Osteocyte (in vitro differentiated cells): ENCODE data around the gene EXOC3. TPM values are rescaled to one million over a fixed set of nuclear protein-coding genes. Genes with fewer than 3 reads are reported as not detected.

Experiments
- DNase-seq: peaks from one replicate; pipeline ENCODE4 v3.0.0; 2021; ENCODE audit warnings: mixed read lengths; ENCODE audit not compliant: unreplicated experiment; ENCODE audit errors: extremely low spot score
- H3K27ac Mint-ChIP-seq: one replicate; pipeline ENCODE4 v1.8.0; 2021; ENCODE audit warnings: mild to moderate bottlenecking, mixed read lengths; ENCODE audit not compliant: unreplicated experiment
- H3K27me3 Mint-ChIP-seq: one replicate; pipeline ENCODE4 v1.8.0; 2021; ENCODE audit warnings: mixed read lengths; ENCODE audit not compliant: unreplicated experiment
- H3K36me3 Mint-ChIP-seq: one replicate; pipeline ENCODE4 v1.8.0; 2021; ENCODE audit warnings: mixed read lengths; ENCODE audit not compliant: unreplicated experiment
- H3K4me1 Mint-ChIP-seq: one replicate; pipeline ENCODE4 v1.8.0; 2021; ENCODE audit warnings: mixed read lengths; ENCODE audit not compliant: unreplicated experiment
- H3K4me3 Mint-ChIP-seq: one replicate; pipeline ENCODE4 v1.8.0; 2021; ENCODE audit warnings: mild to moderate bottlenecking, moderate library complexity, mixed read lengths; ENCODE audit not compliant: unreplicated experiment
- H3K9me3 Mint-ChIP-seq: one replicate; pipeline ENCODE4 v1.8.0; 2021; ENCODE audit warnings: mixed read lengths; ENCODE audit not compliant: unreplicated experiment
- CTCF ChIP-seq: fragments of 200-600 bp; sonication (generic); IDR thresholded peaks from 2 replicates; pipeline ENCODE4 v1.5.0; 2021; ENCODE audit warnings: antibody characterized with exemption, mild to moderate bottlenecking, moderate library complexity
- total RNA-seq: library from RNA; stranded (reverse); gene quantifications from 2 replicates; pipeline ENCODE4 v1.2.1, GENCODE V29; 2021

EXOC3 gene
- total RNA-seq, 1 donor from 2014 or later = 81.4 TPM

- no peak overlapping the region for H3K27ac Mint-ChIP-seq
- no peaks in the 10 kb centered on the region for H3K36me3 Mint-ChIP-seq
- H3K4me1 Mint-ChIP-seq = peaks cover 3% of the 10 kb centered on the region
- no peak for DNase-seq
- no peaks in the 10 kb centered on the region for H3K9me3 Mint-ChIP-seq
- H3K4me3 Mint-ChIP-seq = no peak overlapping the region
- no peak for TF ChIP-seq CTCF
- H3K27me3 Mint-ChIP-seq = no peaks in the 10 kb centered on the region
Measured at GRCh38 chr5:478982-479535, 36.1 kb downstream of the EXOC3 start.

- Mint-ChIP-seq H3K4me3 (no peak overlapping the region), H3K27ac (no peak overlapping the region), H3K4me1 (peaks cover 1% of the 10 kb centered on the region), H3K9me3 (no peaks in the 10 kb centered on the region), H3K36me3 (no peaks in the 10 kb centered on the region), H3K27me3 (no peaks in the 10 kb centered on the region)
- DNase-seq = no peak
- TF ChIP-seq CTCF = no peak
Measured at GRCh38 chr5:479566-480319, 36.8 kb downstream of the EXOC3 start.

GRCh38 chr5:481347-481746, 38.4 kb downstream of the EXOC3 start:
- no peaks in the 10 kb centered on the region for H3K36me3 Mint-ChIP-seq
- DNase-seq = no peak
- H3K4me3 Mint-ChIP-seq = no peak overlapping the region
- no peak for TF ChIP-seq CTCF
- no peaks in the 10 kb centered on the region for H3K4me1 Mint-ChIP-seq
- H3K27ac Mint-ChIP-seq = no peak overlapping the region
- no peaks in the 10 kb centered on the region for H3K9me3 Mint-ChIP-seq
- no peaks in the 10 kb centered on the region for H3K27me3 Mint-ChIP-seq

- no peaks in the 10 kb centered on the region for H3K9me3 Mint-ChIP-seq
- no peaks in the 10 kb centered on the region for H3K4me1 Mint-ChIP-seq
- no peak overlapping the region for H3K4me3 Mint-ChIP-seq
- H3K27ac Mint-ChIP-seq = no peak overlapping the region
- H3K36me3 Mint-ChIP-seq = no peaks in the 10 kb centered on the region
- TF ChIP-seq CTCF = no peak
- no peak for DNase-seq
- no peaks in the 10 kb centered on the region for H3K27me3 Mint-ChIP-seq
Measured at GRCh38 chr5:482021-482420, 39.0 kb downstream of the EXOC3 start.

GRCh38 chr5:482506-482905, 39.5 kb downstream of the EXOC3 start:
- no peaks in the 10 kb centered on the region for H3K27me3 Mint-ChIP-seq
- H3K36me3 Mint-ChIP-seq = no peaks in the 10 kb centered on the region
- no peak overlapping the region for H3K27ac Mint-ChIP-seq
- DNase-seq = no peak
- no peaks in the 10 kb centered on the region for H3K4me1 Mint-ChIP-seq
- no peak overlapping the region for H3K4me3 Mint-ChIP-seq
- no peaks in the 10 kb centered on the region for H3K9me3 Mint-ChIP-seq
- TF ChIP-seq CTCF = no peak
